ENCODE measurements around the gene HOMER2. TPM values are rescaled to one million over a fixed set of nuclear protein-coding genes. Genes with fewer than 3 reads are reported as not detected.

Gene HOMER2
- total and polyA plus RNA-seq, 2 of the 13 experiments (the other 11 are each of a cell fraction or from before 2014, with no cell fraction given): 12.9 to 14.1 TPM

DNA sequence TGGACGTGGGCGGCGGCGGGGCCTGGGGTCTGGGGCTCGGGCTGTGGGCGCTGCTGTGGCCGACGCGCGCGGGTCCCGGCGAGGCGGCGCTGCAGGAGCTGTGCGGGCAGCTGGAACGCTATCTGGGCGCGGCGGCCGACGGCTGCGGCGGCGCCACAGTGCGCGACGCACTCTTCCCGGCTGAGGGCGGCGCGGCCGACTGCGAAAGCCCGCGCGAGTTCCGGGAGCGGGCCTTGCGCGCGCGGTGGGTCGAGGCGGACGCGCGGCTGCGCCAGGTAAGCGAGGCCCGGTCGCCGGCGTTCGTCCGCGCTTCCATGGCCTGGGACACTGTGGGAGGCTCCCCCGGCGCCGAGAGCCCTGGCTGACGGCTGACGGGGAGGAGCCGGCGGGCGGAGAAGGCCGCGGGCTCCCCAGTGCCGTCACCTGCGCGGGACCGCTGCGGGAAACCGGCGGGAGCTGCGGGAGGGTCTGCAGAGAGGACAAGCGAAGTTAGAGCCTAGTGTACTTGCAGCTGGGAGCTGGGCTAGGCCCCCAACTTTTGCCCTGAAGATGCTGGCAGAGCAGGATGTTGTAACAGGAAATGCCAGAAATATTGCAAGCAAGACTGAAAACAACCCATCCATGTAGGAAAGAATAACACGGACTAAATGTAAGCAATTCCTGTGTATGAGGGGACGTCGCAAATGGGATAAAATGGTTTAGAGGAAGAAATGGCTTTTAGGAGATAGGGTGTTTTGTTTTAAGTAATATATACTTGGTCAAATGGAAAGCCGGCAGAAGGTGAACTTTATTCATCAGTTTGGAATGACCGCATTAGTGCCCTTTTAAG is 142.2 kb downstream of the HOMER2 start (continued):
- TF ChIP-seq PHF8 (CRISPR knock-in tag; IDR thresholded peaks at IDR 0.05): no peak
- peak; percentile 40; the same call in 1 of the 2 replicates for TF ChIP-seq GABPB1 (CRISPR knock-in tag; IDR thresholded peaks at IDR 0.05)
- TF ChIP-seq ELF1 (CRISPR knock-in tag; IDR thresholded peaks at IDR 0.05): no peak
- TF ChIP-seq MTF2 (CRISPR knock-in tag; IDR thresholded peaks at IDR 0.05; ENCODE audit: borderline replicate concordance): no peak
- TF ChIP-seq, protein P1, sequence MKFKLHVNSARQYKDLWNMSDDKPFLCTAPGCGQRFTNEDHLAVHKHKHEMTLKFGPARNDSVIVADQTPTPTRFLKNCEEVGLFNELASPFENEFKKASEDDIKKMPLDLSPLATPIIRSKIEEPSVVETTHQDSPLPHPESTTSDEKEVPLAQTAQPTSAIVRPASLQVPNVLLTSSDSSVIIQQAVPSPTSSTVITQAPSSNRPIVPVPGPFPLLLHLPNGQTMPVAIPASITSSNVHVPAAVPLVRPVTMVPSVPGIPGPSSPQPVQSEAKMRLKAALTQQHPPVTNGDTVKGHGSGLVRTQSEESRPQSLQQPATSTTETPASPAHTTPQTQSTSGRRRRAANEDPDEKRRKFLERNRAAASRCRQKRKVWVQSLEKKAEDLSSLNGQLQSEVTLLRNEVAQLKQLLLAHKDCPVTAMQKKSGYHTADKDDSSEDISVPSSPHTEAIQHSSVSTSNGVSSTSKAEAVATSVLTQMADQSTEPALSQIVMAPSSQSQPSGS (CRISPR knock-in tag; IDR thresholded peaks at IDR 0.05): no peak
- no peak for TF ChIP-seq HNF4A (CRISPR knock-in tag; IDR thresholded peaks at IDR 0.05)
- TF ChIP-seq KLF15 (CRISPR knock-in tag; IDR thresholded peaks at IDR 0.05; ENCODE audit: borderline replicate concordance): no peak
- no peak for TF ChIP-seq MIER2 (CRISPR knock-in tag; IDR thresholded peaks at IDR 0.05)
- no peak for TF ChIP-seq EED (CRISPR knock-in tag; IDR thresholded peaks at IDR 0.05)
- TF ChIP-seq ZNF782 (CRISPR knock-in tag; IDR thresholded peaks at IDR 0.05; ENCODE audit: borderline replicate concordance): no peak
- TF ChIP-seq, protein P2, sequence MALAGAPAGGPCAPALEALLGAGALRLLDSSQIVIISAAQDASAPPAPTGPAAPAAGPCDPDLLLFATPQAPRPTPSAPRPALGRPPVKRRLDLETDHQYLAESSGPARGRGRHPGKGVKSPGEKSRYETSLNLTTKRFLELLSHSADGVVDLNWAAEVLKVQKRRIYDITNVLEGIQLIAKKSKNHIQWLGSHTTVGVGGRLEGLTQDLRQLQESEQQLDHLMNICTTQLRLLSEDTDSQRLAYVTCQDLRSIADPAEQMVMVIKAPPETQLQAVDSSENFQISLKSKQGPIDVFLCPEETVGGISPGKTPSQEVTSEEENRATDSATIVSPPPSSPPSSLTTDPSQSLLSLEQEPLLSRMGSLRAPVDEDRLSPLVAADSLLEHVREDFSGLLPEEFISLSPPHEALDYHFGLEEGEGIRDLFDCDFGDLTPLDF (CRISPR knock-in tag; IDR thresholded peaks at IDR 0.05): no peak
- TF ChIP-seq, protein P3, sequence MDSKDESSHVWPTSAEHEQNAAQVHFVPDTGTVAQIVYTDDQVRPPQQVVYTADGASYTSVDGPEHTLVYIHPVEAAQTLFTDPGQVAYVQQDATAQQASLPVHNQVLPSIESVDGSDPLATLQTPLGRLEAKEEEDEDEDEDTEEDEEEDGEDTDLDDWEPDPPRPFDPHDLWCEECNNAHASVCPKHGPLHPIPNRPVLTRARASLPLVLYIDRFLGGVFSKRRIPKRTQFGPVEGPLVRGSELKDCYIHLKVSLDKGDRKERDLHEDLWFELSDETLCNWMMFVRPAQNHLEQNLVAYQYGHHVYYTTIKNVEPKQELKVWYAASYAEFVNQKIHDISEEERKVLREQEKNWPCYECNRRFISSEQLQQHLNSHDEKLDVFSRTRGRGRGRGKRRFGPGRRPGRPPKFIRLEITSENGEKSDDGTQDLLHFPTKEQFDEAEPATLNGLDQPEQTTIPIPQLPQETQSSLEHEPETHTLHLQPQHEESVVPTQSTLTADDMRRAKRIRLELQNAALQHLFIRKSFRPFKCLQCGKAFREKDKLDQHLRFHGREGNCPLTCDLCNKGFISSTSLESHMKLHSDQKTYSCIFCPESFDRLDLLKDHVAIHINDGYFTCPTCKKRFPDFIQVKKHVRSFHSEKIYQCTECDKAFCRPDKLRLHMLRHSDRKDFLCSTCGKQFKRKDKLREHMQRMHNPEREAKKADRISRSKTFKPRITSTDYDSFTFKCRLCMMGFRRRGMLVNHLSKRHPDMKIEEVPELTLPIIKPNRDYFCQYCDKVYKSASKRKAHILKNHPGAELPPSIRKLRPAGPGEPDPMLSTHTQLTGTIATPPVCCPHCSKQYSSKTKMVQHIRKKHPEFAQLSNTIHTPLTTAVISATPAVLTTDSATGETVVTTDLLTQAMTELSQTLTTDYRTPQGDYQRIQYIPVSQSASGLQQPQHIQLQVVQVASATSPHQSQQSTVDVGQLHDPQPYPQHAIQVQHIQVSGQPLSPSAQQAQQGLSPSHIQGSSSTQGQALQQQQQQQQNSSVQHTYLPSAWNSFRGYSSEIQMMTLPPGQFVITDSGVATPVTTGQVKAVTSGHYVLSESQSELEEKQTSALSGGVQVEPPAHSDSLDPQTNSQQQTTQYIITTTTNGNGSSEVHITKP (CRISPR knock-in tag; IDR thresholded peaks at IDR 0.05; ENCODE audit: low read depth): no peak
- no peak for TF ChIP-seq ZNF7 (CRISPR knock-in tag; IDR thresholded peaks at IDR 0.05)
- TF ChIP-seq AGO1 (IDR thresholded peaks at IDR 0.05; ENCODE audit: low read depth, low read length, poor library complexity, severe bottlenecking): no peak
- no peak for TF ChIP-seq NCOA5 (CRISPR knock-in tag; IDR thresholded peaks at IDR 0.05)
- peak; percentile 66 for TF ChIP-seq HDAC1 (CRISPR knock-in tag; IDR thresholded peaks at IDR 0.05)
- TF ChIP-seq ZNF747 (CRISPR knock-in tag; IDR thresholded peaks at IDR 0.05; ENCODE audit: borderline replicate concordance): no peak
- TF ChIP-seq, protein P4, sequence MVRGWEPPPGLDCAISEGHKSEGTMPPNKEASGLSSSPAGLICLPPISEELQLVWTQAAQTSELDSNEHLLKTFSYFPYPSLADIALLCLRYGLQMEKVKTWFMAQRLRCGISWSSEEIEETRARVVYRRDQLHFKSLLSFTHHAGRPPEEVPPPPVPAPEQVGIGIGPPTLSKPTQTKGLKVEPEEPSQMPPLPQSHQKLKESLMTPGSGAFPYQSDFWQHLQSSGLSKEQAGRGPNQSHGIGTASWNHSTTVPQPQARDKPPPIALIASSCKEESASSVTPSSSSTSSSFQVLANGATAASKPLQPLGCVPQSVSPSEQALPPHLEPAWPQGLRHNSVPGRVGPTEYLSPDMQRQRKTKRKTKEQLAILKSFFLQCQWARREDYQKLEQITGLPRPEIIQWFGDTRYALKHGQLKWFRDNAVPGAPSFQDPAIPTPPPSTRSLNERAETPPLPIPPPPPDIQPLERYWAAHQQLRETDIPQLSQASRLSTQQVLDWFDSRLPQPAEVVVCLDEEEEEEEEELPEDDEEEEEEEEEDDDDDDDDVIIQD (CRISPR knock-in tag; IDR thresholded peaks at IDR 0.05; ENCODE audit: low read depth): no peak
- TF ChIP-seq, protein P5, sequence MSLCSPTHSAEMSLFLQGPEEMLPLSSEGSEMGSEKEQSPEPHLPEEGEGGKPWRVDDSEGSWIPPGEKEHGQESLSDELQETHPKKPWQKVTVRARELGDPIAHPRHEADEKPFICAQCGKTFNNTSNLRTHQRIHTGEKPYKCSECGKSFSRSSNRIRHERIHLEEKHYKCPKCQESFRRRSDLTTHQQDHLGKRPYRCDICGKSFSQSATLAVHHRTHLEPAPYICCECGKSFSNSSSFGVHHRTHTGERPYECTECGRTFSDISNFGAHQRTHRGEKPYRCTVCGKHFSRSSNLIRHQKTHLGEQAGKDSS (CRISPR knock-in tag; IDR thresholded peaks at IDR 0.05; ENCODE audit: borderline replicate concordance, low read depth): no peak
- TF ChIP-seq MIXL1 (CRISPR knock-in tag; IDR thresholded peaks at IDR 0.05): no peak
- TF ChIP-seq FOSL1 (CRISPR knock-in tag; IDR thresholded peaks at IDR 0.05; ENCODE audit: borderline replicate concordance): no peak
- no peak for TF ChIP-seq HOXA3 (CRISPR knock-in tag; IDR thresholded peaks at IDR 0.05)
